Transverse colon (tissue), 4 donors: ENCODE results near the gene TARS2. TPM values are rescaled to one million over a fixed set of nuclear protein-coding genes. Genes with fewer than 3 reads are reported as not detected.

Source experiments
- DNase-seq: peaks from one replicate; pipeline ENCODE4 v3.0.0-alpha.2; 2019
- H3K27ac ChIP-seq, 4 donors: fragments of 200-600 bp; sonication (generic); 2 replicates each; pipeline ENCODE4 v1.5.1; 2016 to 2018; ENCODE audit warnings: inconsistent platforms in 4 of 4
- H3K27me3 ChIP-seq: fragments of 200-600 bp; sonication (generic); 2 replicates; pipeline ENCODE4 v1.5.1; 2017; ENCODE audit warnings: inconsistent platforms
- H3K36me3 ChIP-seq, 4 donors: fragments of 200-600 bp; sonication (generic); 2 replicates each; pipeline ENCODE4 v1.5.1; 2017 to 2019; ENCODE audit warnings: inconsistent platforms in 4 of 4
- H3K4me1 ChIP-seq, 4 donors: fragments of 200-600 bp; sonication (generic); 2 replicates each; pipeline ENCODE4 v1.5.1; 2017 to 2020; ENCODE audit warnings: inconsistent platforms in 4 of 4
- H3K4me3 ChIP-seq, 4 donors: fragments of 200-600 bp; sonication (generic); 1 replicate in 1 of 4; 2 replicates in 3 of 4; pipeline versions ENCODE4 v1.5.1 to v1.6.1; 2017 to 2019; ENCODE audit warnings: inconsistent platforms in 4 of 4
- H3K9me3 ChIP-seq, 2 donors: fragments of 200-600 bp; sonication (generic); 2 replicates each; pipeline ENCODE4 v1.5.1; 2017 to 2019; ENCODE audit warnings: inconsistent platforms in 2 of 2
- EP300 ChIP-seq: sonication (generic); formaldehyde crosslinking; IDR thresholded peaks from one replicate; pipeline ENCODE4 v1.6.1; 2017; ENCODE audit warnings: antibody characterized with exemption, low read depth
- POLR2A ChIP-seq: fragments of 450-650 bp; IDR thresholded peaks from one replicate; pipeline ENCODE4 v1.6.1; 2016; ENCODE audit warnings: antibody characterized with exemption, mild to moderate bottlenecking, moderate library complexity
- POLR2AphosphoS5 ChIP-seq, 3 donors: sonication (generic); formaldehyde crosslinking; IDR thresholded peaks; one replicate each; pipeline ENCODE4 v1.6.1; 2016; ENCODE audit warnings: antibody characterized with exemption in 3 of 3
- WGBS, 2 donors: methylation state at CpG; one replicate each; pipeline ENCODE4 v1.1.5; 2018; ENCODE audit warnings: low coverage in 1 of 2; 5-methylcytosine and 5-hydroxymethylcytosine counted together
- in situ Hi-C, 4 donors: fragments of 200-750 bp; cut with MboI; loops; one replicate each; pipeline versions ENCODE4 v1.15.0 to v1.15.1; 2017; ENCODE audit warnings: low sequenced_read_pairs in 3 of 4, low pct_ligation_motif_present in 1 of 4, low pct_unique_long_range_greater_than_20kb in 1 of 4
- intact Hi-C: fragments of 100-400 bp; cut with DNase I; formaldehyde crosslinking; loops from one replicate; pipeline ENCODE4 v1.15.1; 2023; ENCODE audit warnings: low total_unique reads
- total RNA-seq, 4 donors: library from RNA; depleted of rRNA; stranded (reverse); fragments of >200 nt; gene quantifications; one replicate each; pipeline ENCODE4 v1.1.0, GENCODE V29; 2016
- TF ChIP-seq, protein P1 (sequence below), 5 experiments: fragments of 200-600 bp in 3 of 5; fragments of 450-650 bp in 2 of 5; sonication (generic) in 3 of 5; IDR thresholded peaks; 1 replicate in 2 of 5; 2 replicates in 3 of 5; pipeline ENCODE4 v1.5.1; 2016 to 2017; ENCODE audit warnings: antibody characterized with exemption in 5 of 5, inconsistent platforms in 3 of 5, mild to moderate bottlenecking in 2 of 5, moderate library complexity in 1 of 5

TARS2 gene
- total RNA-seq, 4 donors from 2014 or later = 2.8 to 22.7 (median 9.0) TPM

DNA sequence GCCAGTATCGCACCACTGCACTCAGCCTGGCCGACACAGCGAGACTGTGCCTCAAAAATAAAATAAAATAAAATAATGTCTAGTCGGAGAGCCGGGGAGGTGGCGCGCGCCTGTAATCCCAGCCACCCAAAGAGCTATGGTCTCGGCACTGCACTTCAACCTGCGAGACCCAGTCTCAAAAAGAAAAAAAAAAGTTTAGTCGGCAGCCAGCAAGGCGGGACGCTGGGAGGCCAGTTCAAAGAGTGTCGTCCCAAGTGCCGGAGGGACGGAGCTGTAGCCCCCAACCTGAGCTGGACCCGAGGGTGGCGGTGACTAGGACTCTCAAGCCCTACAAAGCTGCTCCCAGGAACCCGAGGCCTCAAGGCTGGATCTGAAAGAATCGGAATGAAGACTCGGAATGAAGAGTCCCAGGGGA lies 27.7 kb downstream of the TARS2 start:
- WGBS, 2 donors = 25 to 71% methylated on average over 6 to 21 of the region's 21 CpGs
- intact Hi-C loops = no loop called here
- in situ Hi-C loops = no loop called here

DNA sequence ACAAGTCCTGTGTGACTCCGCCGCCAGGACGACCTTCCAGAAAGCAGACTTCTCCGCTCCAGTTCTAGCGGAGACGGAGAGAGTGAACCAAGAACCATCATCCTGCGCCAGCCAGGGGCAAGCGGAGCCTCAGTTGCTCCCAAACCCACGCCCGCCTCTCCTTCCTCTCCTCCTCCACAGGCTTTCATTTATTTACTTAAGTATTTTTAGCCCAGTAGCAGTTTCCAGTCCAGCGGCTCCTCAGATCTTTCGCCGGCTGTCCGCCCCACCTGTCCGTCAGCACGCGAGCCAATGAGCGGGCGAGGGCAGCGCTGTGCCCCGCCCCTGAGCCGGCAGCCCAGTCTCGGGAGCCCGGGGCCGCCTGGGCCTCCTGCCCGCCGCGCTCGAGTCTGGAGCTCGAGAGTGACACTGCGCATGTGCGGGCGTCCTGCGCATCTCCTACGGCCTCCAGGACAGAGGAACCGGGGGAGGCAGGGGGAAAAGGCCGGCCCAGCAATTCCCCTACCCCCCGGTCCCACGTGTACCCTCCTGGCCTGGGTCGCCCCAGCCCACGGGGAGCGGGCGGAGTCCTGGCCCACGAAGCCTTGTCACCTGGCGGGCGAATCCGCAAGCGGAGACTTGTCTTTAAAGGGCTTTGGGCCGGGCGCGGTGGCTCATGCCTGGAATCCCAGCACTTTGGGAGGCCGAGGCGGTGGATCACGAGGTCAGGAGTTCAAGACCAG lies 28.3 kb downstream of the TARS2 start, which contains the start of gene FALEC:
Gene FALEC, plus strand, starts transcription at position 425 of the 722 bp plus-strand sequence.
- peak; percentile 97 for DNase-seq
- no peaks in the 10 kb centered on the region for H3K27me3 ChIP-seq
- no peaks in the 10 kb centered on the region for H3K36me3 ChIP-seq
- in situ Hi-C loops (no loop called here), intact Hi-C loops (no loop called here)
- peak within 1 kb of the TSS; percentile 76 to 91 (median 89) for H3K27ac ChIP-seq
- 0% methylated on average over 6 to 48 of the region's 54 CpGs for WGBS, 2 donors
- peak within 1 kb of the TSS; percentile 12 to 64 (median 54) for H3K4me3 ChIP-seq
- TF ChIP-seq POLR2A (peak; percentile 47), EP300 (no peak), POLR2AphosphoS5 (IDR thresholded peaks at IDR 0.05) (peak; percentile 40 to 63 (median 50))
- TF ChIP-seq, protein P1, sequence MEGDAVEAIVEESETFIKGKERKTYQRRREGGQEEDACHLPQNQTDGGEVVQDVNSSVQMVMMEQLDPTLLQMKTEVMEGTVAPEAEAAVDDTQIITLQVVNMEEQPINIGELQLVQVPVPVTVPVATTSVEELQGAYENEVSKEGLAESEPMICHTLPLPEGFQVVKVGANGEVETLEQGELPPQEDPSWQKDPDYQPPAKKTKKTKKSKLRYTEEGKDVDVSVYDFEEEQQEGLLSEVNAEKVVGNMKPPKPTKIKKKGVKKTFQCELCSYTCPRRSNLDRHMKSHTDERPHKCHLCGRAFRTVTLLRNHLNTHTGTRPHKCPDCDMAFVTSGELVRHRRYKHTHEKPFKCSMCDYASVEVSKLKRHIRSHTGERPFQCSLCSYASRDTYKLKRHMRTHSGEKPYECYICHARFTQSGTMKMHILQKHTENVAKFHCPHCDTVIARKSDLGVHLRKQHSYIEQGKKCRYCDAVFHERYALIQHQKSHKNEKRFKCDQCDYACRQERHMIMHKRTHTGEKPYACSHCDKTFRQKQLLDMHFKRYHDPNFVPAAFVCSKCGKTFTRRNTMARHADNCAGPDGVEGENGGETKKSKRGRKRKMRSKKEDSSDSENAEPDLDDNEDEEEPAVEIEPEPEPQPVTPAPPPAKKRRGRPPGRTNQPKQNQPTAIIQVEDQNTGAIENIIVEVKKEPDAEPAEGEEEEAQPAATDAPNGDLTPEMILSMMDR (IDR thresholded peaks at IDR 0.05) = peak in 2 of 5 experiments; percentile 6 to 8
- H3K9me3 ChIP-seq = no peaks in the 10 kb centered on the region
- peaks cover 7 to 25% (median 13%) of the 10 kb centered on the region in 4 donors for H3K4me1 ChIP-seq

More for the DNA sequence above, 27.7 kb downstream of the TARS2 start:
- no peaks in the 10 kb centered on the region for H3K27me3 ChIP-seq
- H3K4me3 ChIP-seq = peak overlapping the region; percentile 12 to 64 (median 54)
- H3K36me3 ChIP-seq = no peaks in the 10 kb centered on the region
- no peak for TF ChIP-seq EP300
- TF ChIP-seq, protein P1 (IDR thresholded peaks at IDR 0.05) = peak in 1 of 5 experiments; percentile 4
- no peak for DNase-seq
- no peaks in the 10 kb centered on the region for H3K9me3 ChIP-seq
- H3K4me1 ChIP-seq = peaks cover 7 to 25% (median 13%) of the 10 kb centered on the region in 4 donors
- peak overlapping the region; percentile 76 to 91 (median 89) for H3K27ac ChIP-seq

DNA sequence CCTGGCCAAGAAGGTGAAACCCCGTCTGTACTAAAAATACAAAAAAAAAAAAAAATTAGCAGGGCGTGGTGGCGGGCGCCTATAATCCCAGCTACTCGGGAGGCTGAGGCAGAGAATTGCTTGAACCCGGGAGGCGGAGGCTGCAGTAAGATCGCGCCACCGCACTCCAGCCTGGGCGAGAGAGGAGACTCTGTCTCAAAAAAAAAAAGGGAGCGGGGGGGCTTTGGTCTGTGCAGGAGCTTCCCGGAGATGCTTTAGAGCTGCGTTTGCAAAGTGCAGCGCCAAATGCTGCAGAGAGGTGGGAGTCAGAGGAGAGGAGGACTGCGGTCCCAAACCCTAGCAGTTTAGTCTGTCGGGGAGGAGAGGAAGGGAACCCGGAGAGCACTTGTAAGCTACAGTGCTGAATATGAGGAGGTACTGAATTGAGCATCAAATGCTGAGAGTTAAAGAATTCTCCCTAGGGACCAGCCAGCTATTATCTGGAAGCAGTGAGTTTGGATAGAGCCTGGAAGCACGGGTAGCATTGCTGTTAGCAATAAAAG lies 28.9 kb downstream of the TARS2 start:
- Histone ChIP-seq H3K27ac (peak overlapping the region; percentile 76 to 91 (median 89)), H3K27me3 (no peaks in the 10 kb centered on the region), H3K36me3 (no peaks in the 10 kb centered on the region), H3K4me1 (peaks cover 7 to 25% (median 13%) of the 10 kb centered on the region in 4 donors), H3K4me3 (peak overlapping the region; percentile 5 to 64 (median 54)), H3K9me3 (no peaks in the 10 kb centered on the region)
- TF ChIP-seq, protein P1 (IDR thresholded peaks at IDR 0.05) = peak in 3 of 5 experiments; percentile 3 to 20 (median 6)
- TF ChIP-seq EP300 (no peak), POLR2A (no peak), POLR2AphosphoS5 (IDR thresholded peaks at IDR 0.05) (no peak)
- in situ Hi-C loops (no loop called here), intact Hi-C loops (no loop called here)
- no peak for DNase-seq
- WGBS, 2 donors = 0% methylated on average over 2 to 19 of the region's 19 CpGs

DNA sequence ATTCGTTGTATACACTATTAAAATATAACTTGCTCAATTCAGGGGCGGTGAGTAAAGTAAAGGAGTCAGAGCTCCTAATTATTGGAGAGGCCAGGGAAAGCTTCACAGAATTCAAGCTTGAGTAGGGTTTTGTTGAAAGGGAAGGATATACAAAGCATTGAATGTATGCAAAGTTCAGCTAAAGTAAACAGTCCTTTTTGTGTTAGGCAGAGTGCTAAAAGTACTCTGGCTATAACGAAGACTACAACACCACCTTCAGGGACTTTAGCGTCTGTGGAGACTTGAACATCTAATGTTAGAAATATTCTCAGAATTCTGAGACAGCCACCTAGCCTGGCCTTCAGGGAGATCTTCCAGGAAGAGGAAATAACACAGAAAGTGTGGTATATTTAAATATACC lies 29.4 kb downstream of the TARS2 start:
- H3K27ac ChIP-seq = peak overlapping the region; percentile 76 to 91 (median 89)
- peak overlapping the region in 2 of 4 donors; percentile 54 to 64 for H3K4me3 ChIP-seq

More for the DNA sequence above, 29.4 kb downstream of the TARS2 start:
- DNase-seq = no peak
- H3K9me3 ChIP-seq = no peaks in the 10 kb centered on the region
- H3K4me1 ChIP-seq = peaks cover 7 to 25% (median 13%) of the 10 kb centered on the region in 4 donors
- TF ChIP-seq EP300 (no peak), POLR2AphosphoS5 (IDR thresholded peaks at IDR 0.05) (no peak)
- no peaks in the 10 kb centered on the region for H3K27me3 ChIP-seq
- WGBS, 2 donors = 22 to 34% methylated on average over 4 of the region's 4 CpGs
- in situ Hi-C loops = no loop called here
- intact Hi-C loops = no loop called here
- no peaks in the 10 kb centered on the region for H3K36me3 ChIP-seq
